ENCODE data around the gene PIEZO1. TPM values are rescaled to one million over a fixed set of nuclear protein-coding genes. Genes with fewer than 3 reads are reported as not detected.

The PIEZO1 gene
- total and polyA plus RNA-seq, 10 of the 15 experiments (the other 5 are each of a cell fraction or from before 2014, with no cell fraction given), result 1.3 to 169 (median 33.4) TPM

GRCh38 chr16:88736088-88736487, 48.9 kb downstream of the PIEZO1 start (continued):
- TF ChIP-seq RAD21 (IDR thresholded peaks at IDR 0.05; ENCODE audit: insufficient read depth, low read depth, low read length) (no peak), MEF2B (IDR thresholded peaks at IDR 0.05; ENCODE audit: partially characterized antibody, poor library complexity, severe bottlenecking) (no peak), CHD2 (IDR thresholded peaks at IDR 0.05; ENCODE audit: borderline replicate concordance, low read depth, low read length) (no peak), PAX8 (IDR thresholded peaks at IDR 0.05) (no peak), MEF2A (IDR thresholded peaks at IDR 0.05; ENCODE audit: insufficient read depth, low read depth, low read length) (no peak), EP300 (IDR thresholded peaks at IDR 0.05; ENCODE audit: borderline replicate concordance in 1 of 2, control insufficient read depth in 1 of 2, low read depth in 2 of 2, low read length in 2 of 2) (no peak), MYC (IDR thresholded peaks at IDR 0.05; ENCODE audit: insufficient read depth, insufficient read length, insufficient replicate concordance, low read length, severe bottlenecking) (no peak), GATAD2B (conservative IDR thresholded peaks at IDR 0.05; ENCODE audit: low read depth) (no peak), USF2 (IDR thresholded peaks at IDR 0.05; ENCODE audit: borderline replicate concordance, low read depth, low read length) (no peak)
- TF ChIP-seq, protein P1, sequence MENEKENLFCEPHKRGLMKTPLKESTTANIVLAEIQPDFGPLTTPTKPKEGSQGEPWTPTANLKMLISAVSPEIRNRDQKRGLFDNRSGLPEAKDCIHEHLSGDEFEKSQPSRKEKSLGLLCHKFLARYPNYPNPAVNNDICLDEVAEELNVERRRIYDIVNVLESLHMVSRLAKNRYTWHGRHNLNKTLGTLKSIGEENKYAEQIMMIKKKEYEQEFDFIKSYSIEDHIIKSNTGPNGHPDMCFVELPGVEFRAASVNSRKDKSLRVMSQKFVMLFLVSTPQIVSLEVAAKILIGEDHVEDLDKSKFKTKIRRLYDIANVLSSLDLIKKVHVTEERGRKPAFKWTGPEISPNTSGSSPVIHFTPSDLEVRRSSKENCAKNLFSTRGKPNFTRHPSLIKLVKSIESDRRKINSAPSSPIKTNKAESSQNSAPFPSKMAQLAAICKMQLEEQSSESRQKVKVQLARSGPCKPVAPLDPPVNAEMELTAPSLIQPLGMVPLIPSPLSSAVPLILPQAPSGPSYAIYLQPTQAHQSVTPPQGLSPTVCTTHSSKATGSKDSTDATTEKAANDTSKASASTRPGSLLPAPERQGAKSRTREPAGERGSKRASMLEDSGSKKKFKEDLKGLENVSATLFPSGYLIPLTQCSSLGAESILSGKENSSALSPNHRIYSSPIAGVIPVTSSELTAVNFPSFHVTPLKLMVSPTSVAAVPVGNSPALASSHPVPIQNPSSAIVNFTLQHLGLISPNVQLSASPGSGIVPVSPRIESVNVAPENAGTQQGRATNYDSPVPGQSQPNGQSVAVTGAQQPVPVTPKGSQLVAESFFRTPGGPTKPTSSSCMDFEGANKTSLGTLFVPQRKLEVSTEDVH (IDR thresholded peaks at IDR 0.05; ENCODE audit: low read depth, partially characterized antibody), result no peak
- TF ChIP-seq, protein P2, sequence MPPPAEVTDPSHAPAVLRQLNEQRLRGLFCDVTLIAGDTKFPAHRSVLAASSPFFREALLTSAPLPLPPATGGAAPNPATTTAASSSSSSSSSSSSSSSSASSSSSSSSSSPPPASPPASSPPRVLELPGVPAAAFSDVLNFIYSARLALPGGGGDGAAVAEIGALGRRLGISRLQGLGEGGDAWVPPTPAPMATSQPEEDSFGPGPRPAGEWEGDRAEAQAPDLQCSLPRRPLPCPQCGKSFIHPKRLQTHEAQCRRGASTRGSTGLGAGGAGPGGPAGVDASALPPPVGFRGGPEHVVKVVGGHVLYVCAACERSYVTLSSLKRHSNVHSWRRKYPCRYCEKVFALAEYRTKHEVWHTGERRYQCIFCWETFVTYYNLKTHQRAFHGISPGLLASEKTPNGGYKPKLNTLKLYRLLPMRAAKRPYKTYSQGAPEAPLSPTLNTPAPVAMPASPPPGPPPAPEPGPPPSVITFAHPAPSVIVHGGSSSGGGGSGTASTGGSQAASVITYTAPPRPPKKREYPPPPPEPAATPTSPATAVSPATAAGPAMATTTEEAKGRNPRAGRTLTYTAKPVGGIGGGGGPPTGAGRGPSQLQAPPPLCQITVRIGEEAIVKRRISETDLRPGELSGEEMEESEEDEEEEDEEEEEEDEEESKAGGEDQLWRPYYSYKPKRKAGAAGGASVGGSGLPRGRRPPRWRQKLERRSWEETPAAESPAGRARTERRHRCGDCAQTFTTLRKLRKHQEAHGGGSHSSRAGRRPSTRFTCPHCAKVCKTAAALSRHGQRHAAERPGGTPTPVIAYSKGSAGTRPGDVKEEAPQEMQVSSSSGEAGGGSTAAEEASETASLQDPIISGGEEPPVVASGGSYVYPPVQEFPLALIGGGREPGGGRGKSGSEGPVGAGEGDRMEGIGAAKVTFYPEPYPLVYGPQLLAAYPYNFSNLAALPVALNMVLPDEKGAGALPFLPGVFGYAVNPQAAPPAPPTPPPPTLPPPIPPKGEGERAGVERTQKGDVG (CRISPR knock-in tag; IDR thresholded peaks at IDR 0.05), result no peak
- TF ChIP-seq, protein P3, sequence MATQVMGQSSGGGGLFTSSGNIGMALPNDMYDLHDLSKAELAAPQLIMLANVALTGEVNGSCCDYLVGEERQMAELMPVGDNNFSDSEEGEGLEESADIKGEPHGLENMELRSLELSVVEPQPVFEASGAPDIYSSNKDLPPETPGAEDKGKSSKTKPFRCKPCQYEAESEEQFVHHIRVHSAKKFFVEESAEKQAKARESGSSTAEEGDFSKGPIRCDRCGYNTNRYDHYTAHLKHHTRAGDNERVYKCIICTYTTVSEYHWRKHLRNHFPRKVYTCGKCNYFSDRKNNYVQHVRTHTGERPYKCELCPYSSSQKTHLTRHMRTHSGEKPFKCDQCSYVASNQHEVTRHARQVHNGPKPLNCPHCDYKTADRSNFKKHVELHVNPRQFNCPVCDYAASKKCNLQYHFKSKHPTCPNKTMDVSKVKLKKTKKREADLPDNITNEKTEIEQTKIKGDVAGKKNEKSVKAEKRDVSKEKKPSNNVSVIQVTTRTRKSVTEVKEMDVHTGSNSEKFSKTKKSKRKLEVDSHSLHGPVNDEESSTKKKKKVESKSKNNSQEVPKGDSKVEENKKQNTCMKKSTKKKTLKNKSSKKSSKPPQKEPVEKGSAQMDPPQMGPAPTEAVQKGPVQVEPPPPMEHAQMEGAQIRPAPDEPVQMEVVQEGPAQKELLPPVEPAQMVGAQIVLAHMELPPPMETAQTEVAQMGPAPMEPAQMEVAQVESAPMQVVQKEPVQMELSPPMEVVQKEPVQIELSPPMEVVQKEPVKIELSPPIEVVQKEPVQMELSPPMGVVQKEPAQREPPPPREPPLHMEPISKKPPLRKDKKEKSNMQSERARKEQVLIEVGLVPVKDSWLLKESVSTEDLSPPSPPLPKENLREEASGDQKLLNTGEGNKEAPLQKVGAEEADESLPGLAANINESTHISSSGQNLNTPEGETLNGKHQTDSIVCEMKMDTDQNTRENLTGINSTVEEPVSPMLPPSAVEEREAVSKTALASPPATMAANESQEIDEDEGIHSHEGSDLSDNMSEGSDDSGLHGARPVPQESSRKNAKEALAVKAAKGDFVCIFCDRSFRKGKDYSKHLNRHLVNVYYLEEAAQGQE (IDR thresholded peaks at IDR 0.05; ENCODE audit: low read depth, low read length), result no peak

All from GM12878 (cell line).